Mesenchymal stem cell (in vitro differentiated cells and primary cell): Measurements from ENCODE around the gene PTHLH. TPM values are rescaled to one million over a fixed set of nuclear protein-coding genes. Genes with fewer than 3 reads are reported as not detected.

ENCODE experiments used
- DNase-seq: peaks from one replicate; pipeline ENCODE4 v3.0.0-alpha.2; 2013
- H2AFZ ChIP-seq: one replicate; pipeline ENCODE4 v1.6.1; 2013; ENCODE audit warnings: low read depth, mild to moderate bottlenecking, control low read depth, inconsistent platforms, low read length, moderate library complexity
- H2AK5ac ChIP-seq: 2 replicates; pipeline ENCODE4 v1.6.1; 2013; ENCODE audit warnings: low read length, moderate library complexity, mild to moderate bottlenecking, inconsistent platforms; ENCODE audit not compliant: severe bottlenecking
- H2BK120ac ChIP-seq: one replicate; pipeline ENCODE4 v1.6.1; 2013; ENCODE audit warnings: low read depth, mild to moderate bottlenecking, inconsistent platforms, low read length, moderate library complexity
- H2BK12ac ChIP-seq, 2 experiments: one replicate each; pipeline ENCODE4 v1.6.1; 2013; ENCODE audit warnings: inconsistent platforms in 2 of 2, low read length in 2 of 2, mild to moderate bottlenecking in 2 of 2, moderate library complexity in 2 of 2, control low read depth in 1 of 2
- H2BK15ac ChIP-seq: one replicate; pipeline ENCODE4 v1.6.1; 2013; ENCODE audit warnings: mild to moderate bottlenecking, low read depth, inconsistent platforms; ENCODE audit not compliant: poor library complexity, severe bottlenecking
- H2BK5ac ChIP-seq: 2 replicates; pipeline ENCODE4 v1.6.1; 2013; ENCODE audit warnings: low read depth, mild to moderate bottlenecking, low read length, control low read depth, inconsistent platforms; ENCODE audit not compliant: poor library complexity, severe bottlenecking
- H3K14ac ChIP-seq, 2 experiments: one replicate each; pipeline ENCODE4 v1.6.1; 2013; ENCODE audit warnings: inconsistent platforms in 2 of 2, low read length in 2 of 2, control low read depth in 1 of 2, mild to moderate bottlenecking in 1 of 2, moderate library complexity in 1 of 2
- H3K18ac ChIP-seq, 2 experiments: one replicate each; pipeline ENCODE4 v1.6.1; 2013; ENCODE audit warnings: inconsistent platforms in 2 of 2, low read length in 2 of 2, control low read depth in 1 of 2, low read depth in 1 of 2, mild to moderate bottlenecking in 1 of 2
- H3K23ac ChIP-seq, 2 experiments: one replicate each; pipeline ENCODE4 v1.6.1; 2013; ENCODE audit warnings: inconsistent platforms in 2 of 2, low read length in 2 of 2, mild to moderate bottlenecking in 2 of 2, moderate library complexity in 2 of 2, control low read depth in 1 of 2
- H3K27ac ChIP-seq: 2 replicates; pipeline ENCODE4 v1.5.1; 2013; ENCODE audit warnings: mild to moderate bottlenecking, moderate library complexity, low read length, control low read depth, inconsistent platforms; ENCODE audit not compliant: poor library complexity, severe bottlenecking
- H3K27me3 ChIP-seq, 2 experiments: 2 replicates each; pipeline versions ENCODE4 v1.6.1 to v1.7.0; 2013; ENCODE audit warnings: low read length in 2 of 2, mild to moderate bottlenecking in 2 of 2, moderate library complexity in 2 of 2, control low read depth in 1 of 2, inconsistent platforms in 1 of 2; ENCODE audit not compliant: control insufficient read depth in 1 of 2, insufficient read depth in 1 of 2
- H3K36me3 ChIP-seq, 2 experiments: 2 replicates each; pipeline versions ENCODE4 v1.6.1 to v1.7.0; 2013; ENCODE audit warnings: low read length in 2 of 2, control low read depth in 1 of 2, inconsistent platforms in 1 of 2, low read depth in 1 of 2, mild to moderate bottlenecking in 1 of 2; ENCODE audit not compliant: insufficient read depth in 2 of 2, control insufficient read depth in 1 of 2
- H3K4ac ChIP-seq, 2 experiments: one replicate each; pipeline ENCODE4 v1.6.1; 2013; ENCODE audit warnings: inconsistent platforms in 2 of 2, low read length in 2 of 2, mild to moderate bottlenecking in 2 of 2, moderate library complexity in 2 of 2, control low read depth in 1 of 2, low read depth in 1 of 2
- H3K4me1 ChIP-seq: 2 replicates; pipeline ENCODE4 v1.6.1; 2013; ENCODE audit warnings: low read depth, low read length, control low read depth; ENCODE audit not compliant: control insufficient read depth, insufficient read depth
- H3K4me2 ChIP-seq: 2 replicates; pipeline ENCODE4 v1.6.1; 2013; ENCODE audit warnings: low read length, mild to moderate bottlenecking, inconsistent platforms; ENCODE audit not compliant: poor library complexity, severe bottlenecking
- H3K4me3 ChIP-seq, 2 experiments: 2 replicates each; pipeline versions ENCODE4 v1.5.1 to v1.7.0; 2013; ENCODE audit warnings: low read length in 2 of 2, mild to moderate bottlenecking in 2 of 2, control low read depth in 1 of 2, low read depth in 1 of 2; ENCODE audit not compliant: insufficient read depth in 1 of 2
- H3K79me1 ChIP-seq: replicated peaks from 2 replicates; pipeline ENCODE4 v1.6.1; 2013; ENCODE audit warnings: mild to moderate bottlenecking, control low read depth, low read length, inconsistent platforms; ENCODE audit not compliant: poor library complexity, severe bottlenecking
- H3K9ac ChIP-seq: 2 replicates; pipeline ENCODE4 v1.7.0; 2013; ENCODE audit warnings: mild to moderate bottlenecking, low read length, moderate library complexity
- H3K9me3 ChIP-seq: 2 replicates; pipeline ENCODE4 v1.7.0; 2013; ENCODE audit warnings: mild to moderate bottlenecking, low read length; ENCODE audit not compliant: control insufficient read depth
- H4K8ac ChIP-seq: one replicate; pipeline ENCODE4 v1.6.1; 2013; ENCODE audit warnings: inconsistent platforms, mild to moderate bottlenecking, low read length, moderate library complexity
- H4K91ac ChIP-seq: one replicate; pipeline ENCODE4 v1.6.1; 2013; ENCODE audit warnings: mild to moderate bottlenecking, low read length, inconsistent platforms
- WGBS: methylation state at CpG from one replicate; pipeline ENCODE4 v1.1.7; 2013; ENCODE audit warnings: mixed read lengths; 5-methylcytosine and 5-hydroxymethylcytosine counted together
- polyA plus RNA-seq, 2 experiments: library from polyadenylated mRNA; stranded (reverse); fragments of 200-250 nt; gene quantifications; one replicate each; pipeline ENCODE4 v1.2.3, GENCODE V29; 2013

PTHLH gene
- not detected for polyA plus RNA-seq (2013, experiment 1 of 2)
- polyA plus RNA-seq (2013, experiment 2 of 2): 0.15 TPM

GRCh38 chr12:27972721-27973120 is at the start of gene PTHLH:
Gene PTHLH, minus strand, starts transcription at chr12:27972733. Its CDS starts 3,239 bp downstream, at chr12:27969494.
- Histone ChIP-seq H3K4me3 (peak within 1 kb of the TSS in 1 of 2 experiments; percentile 76), H2BK12ac (no peak within 1 kb of the TSS), H3K23ac (no peak within 1 kb of the TSS), H4K8ac (no peak within 1 kb of the TSS), H4K91ac (no peak within 1 kb of the TSS), H3K36me3 (peaks cover 0 to under 1% of the 10 kb centered on the region in 2 experiments), H3K4me2 (no peak within 1 kb of the TSS), H3K18ac (no peak within 1 kb of the TSS), H3K27me3 (peaks cover 6 to 52% of the 10 kb centered on the region in 2 experiments), H3K14ac (no peak within 1 kb of the TSS), H2BK15ac (no peak within 1 kb of the TSS), H3K4ac (no peak within 1 kb of the TSS), H2BK120ac (no peak within 1 kb of the TSS), H2BK5ac (no peak within 1 kb of the TSS), H3K27ac (no peak within 1 kb of the TSS), H3K9me3 (no peaks in the 10 kb centered on the region), H3K79me1 (no peaks in the 10 kb centered on the region), H3K9ac (peak within 1 kb of the TSS; percentile 93), H3K4me1 (peaks cover 32% of the 10 kb centered on the region), H2AFZ (no peak within 1 kb of the TSS), H2AK5ac (no peak within 1 kb of the TSS)
- no peak for DNase-seq
- WGBS: 83% methylated on average over 1 of the region's 2 CpGs

- Histone ChIP-seq H3K23ac (no peak overlapping the region), H3K18ac (no peak overlapping the region), H3K14ac (no peak overlapping the region), H2AK5ac (no peak overlapping the region), H3K27ac (no peak overlapping the region), H2BK5ac (no peak overlapping the region), H3K4me3 (no peak overlapping the region), H3K4ac (no peak overlapping the region), H3K9me3 (no peaks in the 10 kb centered on the region), H3K4me1 (peaks cover 13% of the 10 kb centered on the region), H2BK15ac (no peak overlapping the region), H3K79me1 (no peaks in the 10 kb centered on the region), H3K9ac (no peak overlapping the region), H2BK12ac (no peak overlapping the region), H4K91ac (no peak overlapping the region), H2AFZ (no peak overlapping the region), H2BK120ac (no peak overlapping the region), H4K8ac (no peak overlapping the region), H3K36me3 (no peaks in the 10 kb centered on the region), H3K27me3 (no peaks in the 10 kb centered on the region), H3K4me2 (no peak overlapping the region)
- 100% methylated on average over 2 of the region's 4 CpGs for WGBS
- no peak for DNase-seq
Measured at GRCh38 chr12:28021704-28022103, 49.2 kb upstream of the PTHLH start.

GRCh38 chr12:28017873-28018255 is 45.3 kb upstream of the PTHLH start:
- Histone ChIP-seq H3K4me2 (no peak overlapping the region), H2AK5ac (no peak overlapping the region), H3K36me3 (no peaks in the 10 kb centered on the region), H3K4me3 (no peak overlapping the region), H2BK120ac (no peak overlapping the region), H3K4me1 (peaks cover under 1% of the 10 kb centered on the region), H3K18ac (no peak overlapping the region), H3K27ac (no peak overlapping the region), H2BK15ac (no peak overlapping the region), H3K27me3 (no peaks in the 10 kb centered on the region), H3K9ac (no peak overlapping the region), H3K14ac (no peak overlapping the region), H2BK12ac (no peak overlapping the region), H3K23ac (no peak overlapping the region), H4K8ac (no peak overlapping the region), H4K91ac (no peak overlapping the region), H2AFZ (no peak overlapping the region), H2BK5ac (no peak overlapping the region), H3K9me3 (no peaks in the 10 kb centered on the region), H3K4ac (no peak overlapping the region), H3K79me1 (no peaks in the 10 kb centered on the region)
- WGBS: 63% methylated on average over 1 of the region's 1 CpG
- DNase-seq: no peak

GRCh38 chr12:28017126-28017872 is 44.8 kb upstream of the PTHLH start:
- no peak overlapping the region for H2BK15ac ChIP-seq
- no peaks in the 10 kb centered on the region for H3K9me3 ChIP-seq
- H3K27ac ChIP-seq: no peak overlapping the region
- no peak overlapping the region for H3K9ac ChIP-seq
- no peak overlapping the region for H4K8ac ChIP-seq
- no peak overlapping the region for H2AFZ ChIP-seq
- H2BK120ac ChIP-seq: no peak overlapping the region
- no peaks in the 10 kb centered on the region for H3K27me3 ChIP-seq
- no peaks in the 10 kb centered on the region for H3K36me3 ChIP-seq
- no peak overlapping the region for H3K4me3 ChIP-seq
- no peak overlapping the region for H4K91ac ChIP-seq
- no peak overlapping the region for H2BK12ac ChIP-seq
- H2AK5ac ChIP-seq: no peak overlapping the region
- H3K4me2 ChIP-seq: no peak overlapping the region
- no peak for DNase-seq
- H2BK5ac ChIP-seq: no peak overlapping the region
- no peak overlapping the region for H3K23ac ChIP-seq
- no peaks in the 10 kb centered on the region for H3K4me1 ChIP-seq
- H3K79me1 ChIP-seq: no peaks in the 10 kb centered on the region
- H3K18ac ChIP-seq: no peak overlapping the region
- H3K4ac ChIP-seq: no peak overlapping the region
- H3K14ac ChIP-seq: no peak overlapping the region
- 86% methylated on average over 4 of the region's 4 CpGs for WGBS
